RWPE1 (cell line): ENCODE measurements around the gene PRRG1.

ENCODE experiments used
- CTCF ChIA-PET: fragments of 350-600 bp; sonication (Branson Sonifier 250); formaldehyde crosslinking; extraction: SDS; loops from one replicate; lab custom pipeline; 2021; lab: Yijun Ruan, JAX
- POLR2A ChIA-PET: fragments of 400-600 bp; formaldehyde crosslinking; extraction: SDS; loops from one replicate; lab custom pipeline; 2020; ENCODE audit warnings: antibody characterized with exemption; ENCODE audit not compliant: low non-redundant PET; lab: Yijun Ruan, JAX
- DNase-seq: peaks from one replicate; pipeline ENCODE4 v3.0.0; 2012; ENCODE audit warnings: low spot score
- H3K27ac ChIP-seq: fragments of 450-650 bp; 2 replicates; pipeline ENCODE4 v1.5.1; 2017
- TF ChIP-seq, protein P1 (sequence below): fragments of 450-650 bp; conservative IDR thresholded peaks from 2 replicates; pipeline ENCODE4 v1.5.1; 2017; ENCODE audit warnings: low read depth, mild to moderate bottlenecking

The PRRG1 gene

DNA sequence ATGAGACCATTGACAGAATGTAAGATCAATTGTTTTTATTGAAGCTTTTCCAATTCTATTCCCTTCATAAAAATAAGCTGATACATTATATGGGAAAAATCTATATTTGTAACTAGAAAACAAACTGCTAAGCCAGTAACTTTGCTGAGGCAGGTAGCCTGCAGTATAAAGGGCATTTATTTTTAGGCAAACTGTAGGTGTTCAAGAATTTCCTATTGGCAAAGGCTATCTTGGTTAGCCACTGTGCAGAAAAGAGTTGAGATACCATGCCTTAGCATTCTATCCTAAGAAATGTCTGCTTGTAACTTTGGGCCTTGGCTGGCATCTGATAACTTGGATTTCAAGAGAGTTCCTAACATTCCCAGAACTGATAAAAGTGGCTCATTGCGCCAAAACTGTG lies 18.5 kb upstream of the PRRG1 start:
- CTCF ChIA-PET: no interaction called here
- POLR2A ChIA-PET: no interaction called here
- DNase-seq: no peak
- H3K27ac ChIP-seq: no peak overlapping the region
- TF ChIP-seq, protein P1, sequence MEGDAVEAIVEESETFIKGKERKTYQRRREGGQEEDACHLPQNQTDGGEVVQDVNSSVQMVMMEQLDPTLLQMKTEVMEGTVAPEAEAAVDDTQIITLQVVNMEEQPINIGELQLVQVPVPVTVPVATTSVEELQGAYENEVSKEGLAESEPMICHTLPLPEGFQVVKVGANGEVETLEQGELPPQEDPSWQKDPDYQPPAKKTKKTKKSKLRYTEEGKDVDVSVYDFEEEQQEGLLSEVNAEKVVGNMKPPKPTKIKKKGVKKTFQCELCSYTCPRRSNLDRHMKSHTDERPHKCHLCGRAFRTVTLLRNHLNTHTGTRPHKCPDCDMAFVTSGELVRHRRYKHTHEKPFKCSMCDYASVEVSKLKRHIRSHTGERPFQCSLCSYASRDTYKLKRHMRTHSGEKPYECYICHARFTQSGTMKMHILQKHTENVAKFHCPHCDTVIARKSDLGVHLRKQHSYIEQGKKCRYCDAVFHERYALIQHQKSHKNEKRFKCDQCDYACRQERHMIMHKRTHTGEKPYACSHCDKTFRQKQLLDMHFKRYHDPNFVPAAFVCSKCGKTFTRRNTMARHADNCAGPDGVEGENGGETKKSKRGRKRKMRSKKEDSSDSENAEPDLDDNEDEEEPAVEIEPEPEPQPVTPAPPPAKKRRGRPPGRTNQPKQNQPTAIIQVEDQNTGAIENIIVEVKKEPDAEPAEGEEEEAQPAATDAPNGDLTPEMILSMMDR: no peak

DNA sequence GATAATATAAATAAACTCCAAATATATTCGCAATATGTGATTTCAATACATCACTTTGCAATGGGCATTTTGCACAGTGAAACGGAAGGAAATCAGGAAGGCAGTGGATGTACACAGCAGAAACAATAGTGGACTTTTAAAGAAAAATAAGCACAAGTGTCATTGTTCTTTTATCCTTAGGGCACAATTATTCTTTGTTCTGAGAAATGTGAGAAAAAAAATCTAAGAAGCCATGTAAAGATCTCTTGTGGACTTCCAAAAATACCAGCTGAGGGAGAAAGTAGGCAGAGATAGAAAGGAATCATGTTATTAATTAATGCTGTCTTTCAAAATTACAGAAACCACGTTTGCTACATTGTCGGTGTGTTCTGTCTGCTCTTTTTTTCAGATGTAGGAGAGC lies 17.6 kb upstream of the PRRG1 start:
- ChIA-PET CTCF (no interaction called here), POLR2A (no interaction called here)
- DNase-seq: no peak
- H3K27ac ChIP-seq: no peak overlapping the region
- TF ChIP-seq, protein P1: no peak

DNA sequence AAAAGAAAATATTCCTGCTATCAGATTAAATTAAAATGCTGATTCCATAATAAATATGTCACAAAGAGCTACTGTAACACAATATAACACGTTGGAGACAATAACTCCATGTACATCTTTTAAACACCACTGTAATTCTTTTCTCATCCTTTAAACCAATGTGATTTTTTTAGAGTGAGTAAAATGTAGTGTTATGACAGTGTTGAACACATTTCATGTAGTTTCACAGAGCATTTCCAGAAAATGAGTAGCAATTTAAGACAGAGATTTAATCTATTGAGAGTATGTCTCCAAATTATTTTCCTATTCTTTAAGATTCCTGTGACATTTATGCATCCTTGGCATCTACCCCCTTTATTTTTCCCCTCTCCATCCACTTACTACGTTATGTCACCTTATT lies 17.1 kb upstream of the PRRG1 start:
- no peak overlapping the region for H3K27ac ChIP-seq
- DNase-seq: no peak
- TF ChIP-seq, protein P1: no peak
- ChIA-PET POLR2A (no interaction called here), CTCF (no interaction called here)

DNA sequence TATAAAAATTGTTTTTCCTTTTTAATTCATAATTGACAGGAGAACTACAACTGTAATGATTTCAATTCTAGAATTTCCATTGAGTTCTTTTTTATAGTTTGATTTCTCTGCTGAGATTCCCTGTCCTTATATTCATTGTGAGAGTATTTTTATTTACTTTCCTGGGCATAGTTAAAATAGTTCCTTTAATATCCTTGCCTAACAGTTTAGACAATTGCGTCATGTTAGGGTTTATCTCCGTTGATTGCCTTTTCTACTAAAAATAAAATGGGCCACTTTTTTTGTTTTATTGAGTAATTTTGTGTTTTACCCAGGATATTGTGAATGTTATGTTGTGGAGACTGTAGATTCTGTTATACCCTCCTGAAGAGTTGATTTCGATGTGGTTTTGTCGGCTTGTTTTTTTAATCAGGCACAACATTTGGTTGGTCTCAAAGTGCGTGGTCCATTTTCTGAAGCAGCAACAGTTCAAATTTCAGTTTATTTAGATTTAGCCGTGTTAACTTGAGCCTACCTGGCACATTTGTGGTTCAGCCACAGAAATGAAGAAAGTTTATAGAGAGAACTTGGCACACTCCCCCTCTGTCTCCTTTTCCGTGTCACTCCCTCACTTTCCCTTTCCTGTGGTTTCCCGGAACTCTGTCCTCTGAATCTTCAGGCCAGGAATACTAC lies 16.0 kb upstream of the PRRG1 start:
- TF ChIP-seq, protein P1: no peak
- no peak overlapping the region for H3K27ac ChIP-seq
- CTCF ChIA-PET: no interaction called here
- DNase-seq: no peak
- POLR2A ChIA-PET: no interaction called here

DNA sequence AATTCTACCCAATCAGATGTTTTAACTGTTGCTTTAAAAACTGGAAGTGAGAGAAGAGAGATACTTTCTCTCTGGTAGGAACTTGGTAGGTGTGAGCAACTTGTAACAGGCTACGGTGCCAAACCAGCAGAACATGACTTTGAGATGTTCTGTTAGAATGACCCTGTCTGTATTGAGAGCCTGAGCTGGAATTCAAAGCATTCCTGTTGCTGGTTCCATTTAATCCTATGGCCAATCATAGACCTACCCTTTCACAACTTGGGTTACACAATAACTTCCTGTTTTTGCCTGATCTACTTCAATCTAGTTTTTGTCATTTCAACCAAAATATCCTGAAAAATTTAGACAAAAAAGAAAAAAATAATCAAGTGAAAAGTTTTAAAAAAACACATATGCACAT lies 1.7 kb upstream of the PRRG1 start:
- TF ChIP-seq, protein P1: no peak
- CTCF ChIA-PET: no interaction called here
- H3K27ac ChIP-seq: no peak overlapping the region
- DNase-seq: no peak
- POLR2A ChIA-PET: no interaction called here

DNA sequence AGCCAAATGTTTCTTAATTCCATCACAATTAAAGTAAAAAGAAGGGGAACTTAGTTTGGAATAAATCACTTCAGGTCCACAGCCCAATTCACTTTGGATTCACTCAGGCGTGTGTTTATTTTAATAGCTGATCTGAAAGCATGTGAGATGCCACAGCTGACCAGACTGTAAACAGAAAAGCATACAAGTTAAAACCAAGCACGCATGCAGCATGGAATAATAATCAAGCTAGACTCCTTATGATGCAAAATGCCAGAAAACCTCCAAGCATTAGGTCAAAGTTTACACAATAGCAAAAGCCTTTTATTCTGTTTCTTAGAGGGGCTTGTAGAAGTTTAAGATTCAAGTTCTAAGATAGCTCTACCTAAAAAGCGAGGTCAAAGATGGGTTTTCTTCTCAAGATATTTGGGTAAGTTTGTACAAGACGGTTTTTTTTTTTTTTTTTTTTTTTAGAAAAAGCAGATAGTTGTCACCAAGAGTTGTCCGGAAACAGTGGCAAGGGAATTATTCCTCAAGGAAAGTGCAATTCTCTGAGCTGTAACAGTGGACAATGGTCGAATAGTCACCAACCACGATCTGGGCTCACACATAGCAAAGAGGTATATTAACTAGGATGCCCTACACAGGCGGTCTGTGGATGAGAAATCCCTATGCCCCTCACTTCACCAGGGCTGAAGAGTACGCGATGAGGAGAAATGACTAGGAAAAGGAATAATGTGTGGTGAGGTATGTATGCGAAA lies 763 bp upstream of the PRRG1 start:
- DNase-seq: no peak
- H3K27ac ChIP-seq: peak overlapping the region; percentile 85
- ChIA-PET CTCF (no interaction called here), POLR2A (no interaction called here)
- TF ChIP-seq, protein P1: no peak
